Panc1 (cell line): ENCODE measurements around the gene INPP4B.

Experiments used
- CTCF ChIP-seq: fragments of 450-650 bp; IDR thresholded peaks from 2 replicates; pipeline ENCODE4 v1.5.1; 2017; ENCODE audit warnings: mild to moderate bottlenecking
- POLR2AphosphoS5 ChIP-seq: IDR thresholded peaks from 2 replicates; pipeline ENCODE4 v1.6.1; 2012; ENCODE audit warnings: mild to moderate bottlenecking, low read depth, low read length, moderate library complexity
- REST ChIP-seq, 2 experiments: IDR thresholded peaks; 2 replicates each; pipeline ENCODE4 v1.6.1; 2011 to 2012; ENCODE audit warnings: low read depth in 2 of 2, control low read depth in 1 of 2, low read length in 1 of 2, mild to moderate bottlenecking in 1 of 2, moderate library complexity in 1 of 2; ENCODE audit not compliant: insufficient read depth in 1 of 2
- SIN3A ChIP-seq: IDR thresholded peaks from 2 replicates; pipeline ENCODE4 v1.6.1; 2012; ENCODE audit warnings: low read depth, mild to moderate bottlenecking, low read length, moderate library complexity, borderline replicate concordance; ENCODE audit not compliant: insufficient read depth
- TCF7L2 ChIP-seq: IDR thresholded peaks from 2 replicates; pipeline ENCODE4 v1.6.1; 2011; ENCODE audit warnings: mild to moderate bottlenecking, low read depth, low read length, inconsistent platforms

- no peak for TF ChIP-seq CTCF
- TF ChIP-seq REST (IDR thresholded peaks at IDR 0.05; ENCODE audit: insufficient read depth in 1 of 2, low read depth in 2 of 2, low read length in 1 of 2), result no peak
- no peak for TF ChIP-seq POLR2AphosphoS5
- TF ChIP-seq SIN3A, result no peak
- no peak for TF ChIP-seq TCF7L2
Observed at GRCh38 chr4:142248946-142249345, 597.2 kb downstream of the INPP4B start.
